ENCODE results near the gene TDRD3.
A peak's percentile ranks its signal among the peaks of the same experiment; 100 is the strongest.

TDRD3 gene

GRCh38 chr13:60540276-60540675 lies 143.3 kb downstream of the TDRD3 start:
- DNase-seq (ENCODE audit: low read depth), result no peak
- no peak for TF ChIP-seq POLR2A (IDR thresholded peaks at IDR 0.05; ENCODE audit: extremely low read depth, insufficient read length)
- TF ChIP-seq CTCF (IDR thresholded peaks at IDR 0.05; ENCODE audit: low read depth, low read length), result no peak
- no peak for TF ChIP-seq MAX (IDR thresholded peaks at IDR 0.05; ENCODE audit: low read depth, low read length)
- no peak for TF ChIP-seq MYC (IDR thresholded peaks at IDR 0.05; ENCODE audit: low read depth, low read length)
- no peak overlapping the region for H3K4me3 ChIP-seq (ENCODE audit: low read depth, low read length)

DNA sequence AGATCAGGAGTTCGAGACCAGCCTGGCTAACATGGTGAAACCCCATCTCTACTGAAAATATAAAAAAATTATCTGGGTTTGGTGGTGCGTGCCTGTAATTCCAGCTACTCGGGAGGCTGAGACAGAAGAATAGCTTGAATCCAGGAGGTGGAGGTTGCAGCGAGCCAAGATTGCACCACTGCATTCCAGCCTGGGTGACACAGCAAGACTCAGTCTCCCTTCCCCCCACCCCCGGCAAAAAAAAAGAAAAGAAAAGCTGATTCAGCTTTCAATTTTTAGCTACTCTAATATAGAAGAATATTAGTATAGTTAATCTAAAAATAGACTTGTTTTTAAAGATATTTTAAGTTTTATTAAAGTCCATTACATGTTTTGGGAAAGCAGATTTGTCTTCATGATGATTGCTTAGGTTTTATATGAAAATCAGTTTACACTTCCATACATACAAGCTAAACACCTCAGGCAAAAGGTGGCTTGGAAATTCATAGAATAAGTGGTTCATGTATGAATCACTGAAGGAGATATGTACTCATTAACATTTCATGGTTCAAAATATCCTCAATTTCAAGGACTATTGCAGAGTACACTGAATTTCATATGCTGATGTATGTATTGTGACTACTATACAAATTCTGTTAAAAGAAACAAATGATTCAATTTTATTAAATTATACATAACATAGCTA lies 165.2 kb downstream of the TDRD3 start:
- DNase-seq (ENCODE audit: low read depth), result no peak

DNA sequence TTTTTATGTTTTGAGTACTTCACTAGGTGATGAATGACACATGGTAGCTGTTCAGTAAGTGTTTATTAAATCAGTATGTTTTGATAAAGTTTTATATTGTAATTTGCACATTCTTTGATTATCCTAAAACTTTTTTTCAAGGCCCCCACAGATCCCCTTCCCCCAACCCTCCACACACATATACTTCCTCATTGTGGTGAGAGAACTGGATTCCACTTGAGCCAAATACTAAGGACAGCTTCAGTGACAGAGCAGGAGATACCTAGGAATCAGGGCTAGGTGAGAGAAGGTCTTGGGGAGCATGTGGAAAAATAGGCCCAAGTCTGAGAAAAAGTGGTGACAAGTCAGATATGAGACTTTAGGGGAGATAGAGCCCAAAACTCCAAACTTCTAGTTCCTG lies 174.6 kb downstream of the TDRD3 start:
- TF ChIP-seq MAX (IDR thresholded peaks at IDR 0.05; ENCODE audit: low read depth, low read length) (no peak), CTCF (IDR thresholded peaks at IDR 0.05; ENCODE audit: low read depth, low read length) (no peak), MYC (IDR thresholded peaks at IDR 0.05; ENCODE audit: low read depth, low read length) (no peak), POLR2A (IDR thresholded peaks at IDR 0.05; ENCODE audit: extremely low read depth, insufficient read length) (no peak)

More for the DNA sequence above, 165.2 kb downstream of the TDRD3 start:
- H3K4me3 ChIP-seq (ENCODE audit: low read depth, low read length), result no peak overlapping the region
- TF ChIP-seq MYC (IDR thresholded peaks at IDR 0.05; ENCODE audit: low read depth, low read length) (no peak), CTCF (IDR thresholded peaks at IDR 0.05; ENCODE audit: low read depth, low read length) (no peak), MAX (IDR thresholded peaks at IDR 0.05; ENCODE audit: low read depth, low read length) (no peak)

DNA sequence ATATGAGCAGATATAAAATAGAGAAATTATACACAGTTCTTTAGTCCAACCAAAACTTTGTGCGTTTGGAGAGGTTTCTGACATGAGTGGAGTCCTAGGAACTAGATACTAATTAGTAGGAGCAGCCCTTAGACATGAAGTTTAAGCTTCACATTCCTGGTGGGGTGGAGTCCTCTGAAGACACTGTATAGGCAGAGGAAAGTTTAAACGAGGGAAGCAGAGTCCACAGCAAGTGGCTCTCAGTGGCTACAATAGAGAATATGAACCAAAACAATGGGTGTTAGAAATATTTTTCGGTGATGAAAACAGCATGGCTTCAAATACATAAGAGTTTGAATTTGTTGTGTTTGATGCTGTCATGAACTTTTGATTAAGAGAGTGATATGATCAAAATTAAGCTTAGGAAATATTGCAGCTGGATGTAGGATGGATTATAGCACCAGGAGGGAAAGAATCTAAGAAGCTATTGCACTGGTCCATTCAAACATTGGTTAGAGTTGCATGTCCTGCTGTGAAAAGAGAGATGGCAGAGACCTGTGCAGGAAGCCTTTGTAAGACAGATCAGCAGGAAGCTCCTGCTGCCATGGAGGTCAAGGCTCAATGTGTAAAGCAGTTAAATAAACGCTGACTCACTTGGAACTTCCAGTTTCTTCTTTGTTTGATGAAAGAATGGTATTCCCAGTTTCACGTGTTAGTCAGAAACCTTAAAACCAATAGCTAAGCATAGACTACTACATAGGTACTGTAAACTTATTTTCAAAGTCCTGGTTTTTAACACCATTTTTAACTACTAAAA lies 175.2 kb downstream of the TDRD3 start:
- no peak overlapping the region for H3K4me3 ChIP-seq (ENCODE audit: low read depth, low read length)
- no peak for TF ChIP-seq CTCF (IDR thresholded peaks at IDR 0.05; ENCODE audit: low read depth, low read length)
- no peak for TF ChIP-seq MAX (IDR thresholded peaks at IDR 0.05; ENCODE audit: low read depth, low read length)
- TF ChIP-seq POLR2A (IDR thresholded peaks at IDR 0.05; ENCODE audit: extremely low read depth, insufficient read length), result no peak
- no peak for TF ChIP-seq MYC (IDR thresholded peaks at IDR 0.05; ENCODE audit: low read depth, low read length)
- DNase-seq (ENCODE audit: low read depth), result peak; percentile 71

More for the DNA sequence above, 174.6 kb downstream of the TDRD3 start:
- no peak overlapping the region for H3K4me3 ChIP-seq (ENCODE audit: low read depth, low read length)
- DNase-seq (ENCODE audit: low read depth), result peak; percentile 66

- no peak overlapping the region for H3K4me3 ChIP-seq (ENCODE audit: low read depth, low read length)
- TF ChIP-seq MAX (IDR thresholded peaks at IDR 0.05; ENCODE audit: low read depth, low read length) (no peak), MYC (IDR thresholded peaks at IDR 0.05; ENCODE audit: low read depth, low read length) (no peak), CTCF (IDR thresholded peaks at IDR 0.05; ENCODE audit: low read depth, low read length) (no peak), POLR2A (IDR thresholded peaks at IDR 0.05; ENCODE audit: extremely low read depth, insufficient read length) (no peak)
These were observed 175.8 kb downstream of the TDRD3 start for GRCh38 chr13:60572855-60573254.

More at GRCh38 chr13:60572855-60573254, 175.8 kb downstream of the TDRD3 start:
- DNase-seq (ENCODE audit: low read depth), result no peak
